ENCODE measurements around the gene AIG1.

DNA sequence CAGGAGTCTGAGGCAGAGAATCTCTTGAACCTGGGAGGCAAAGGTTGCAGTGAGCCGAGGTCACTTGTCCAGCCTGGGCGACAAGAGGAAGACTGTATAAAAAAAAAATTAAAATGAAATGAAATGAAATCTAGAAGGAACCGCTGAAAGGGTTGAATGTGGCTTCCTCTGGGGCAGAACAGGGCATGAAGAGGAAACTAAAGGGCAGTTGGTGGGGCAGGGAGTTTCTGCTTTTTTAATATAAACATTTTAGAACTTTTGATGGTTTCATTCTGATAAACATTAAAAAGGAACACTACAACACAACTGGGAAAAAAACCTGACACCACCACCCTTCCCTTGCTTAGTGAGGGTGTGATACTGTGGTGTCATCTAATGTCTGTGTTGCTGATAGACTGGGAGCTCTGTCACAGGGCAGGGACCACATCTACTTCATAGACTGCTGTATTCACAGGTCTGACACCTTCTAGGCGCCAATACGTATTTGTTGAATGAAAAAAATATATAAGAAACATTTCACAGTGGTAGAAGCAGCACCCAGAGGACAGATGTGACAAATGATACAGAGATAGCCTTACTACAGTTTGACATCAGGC lies 260.9 kb downstream of the AIG1 start:
- TF ChIP-seq CTCF (conservative IDR thresholded peaks at IDR 0.05; ENCODE audit: low read length) = no peak
- no peak for TF ChIP-seq EZH2phosphoT487 (IDR thresholded peaks at IDR 0.05; ENCODE audit: borderline replicate concordance, low read depth, low read length)
